ENCODE measurements around the gene GET4.

DNA sequence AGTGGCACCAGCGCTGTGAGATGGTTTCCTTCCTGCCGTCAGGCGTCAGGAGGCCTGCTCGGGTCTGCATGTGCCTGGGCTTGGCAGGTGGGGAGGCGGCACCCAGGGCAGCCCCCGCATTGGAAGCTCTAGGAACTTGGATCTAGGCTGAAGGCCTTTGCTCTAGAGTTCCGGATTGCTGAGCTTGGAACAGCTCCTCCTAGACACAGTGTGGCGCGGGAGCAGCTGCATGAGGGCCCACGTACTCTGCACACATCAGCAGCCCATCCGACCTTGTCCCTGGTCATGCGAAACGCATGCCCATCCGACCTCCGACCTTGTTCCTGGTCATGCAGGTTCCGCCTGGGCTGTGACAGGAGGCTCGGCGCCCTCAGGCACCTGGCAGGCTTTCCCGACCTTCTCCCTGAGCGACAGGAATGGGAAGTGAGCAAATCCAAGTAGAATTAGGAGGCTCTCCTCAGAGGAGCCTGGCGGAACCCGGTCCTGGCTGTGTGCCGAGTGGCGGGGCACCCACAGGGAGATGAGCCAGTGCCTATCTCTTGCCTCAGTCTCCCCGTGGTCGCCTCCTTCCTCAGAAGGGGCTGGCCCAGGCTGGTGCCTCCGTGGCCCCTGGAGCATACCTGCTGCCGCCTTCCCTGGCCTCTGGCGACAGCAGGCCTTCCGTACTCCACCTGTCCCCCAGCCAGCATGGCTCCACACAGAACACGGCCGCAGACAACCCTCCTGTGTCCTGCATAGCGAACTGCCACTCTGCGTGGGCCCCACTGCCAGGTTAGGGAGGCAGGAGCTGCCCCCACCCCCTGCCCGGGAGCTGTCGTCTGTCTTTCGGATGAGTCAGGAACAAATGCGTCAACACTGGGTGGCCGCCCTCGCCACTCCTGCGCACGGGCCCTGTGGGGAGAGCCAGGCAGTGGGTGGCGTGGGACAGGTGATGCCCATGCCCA lies 12.0 kb downstream of the GET4 start:
- TF ChIP-seq, protein P1, sequence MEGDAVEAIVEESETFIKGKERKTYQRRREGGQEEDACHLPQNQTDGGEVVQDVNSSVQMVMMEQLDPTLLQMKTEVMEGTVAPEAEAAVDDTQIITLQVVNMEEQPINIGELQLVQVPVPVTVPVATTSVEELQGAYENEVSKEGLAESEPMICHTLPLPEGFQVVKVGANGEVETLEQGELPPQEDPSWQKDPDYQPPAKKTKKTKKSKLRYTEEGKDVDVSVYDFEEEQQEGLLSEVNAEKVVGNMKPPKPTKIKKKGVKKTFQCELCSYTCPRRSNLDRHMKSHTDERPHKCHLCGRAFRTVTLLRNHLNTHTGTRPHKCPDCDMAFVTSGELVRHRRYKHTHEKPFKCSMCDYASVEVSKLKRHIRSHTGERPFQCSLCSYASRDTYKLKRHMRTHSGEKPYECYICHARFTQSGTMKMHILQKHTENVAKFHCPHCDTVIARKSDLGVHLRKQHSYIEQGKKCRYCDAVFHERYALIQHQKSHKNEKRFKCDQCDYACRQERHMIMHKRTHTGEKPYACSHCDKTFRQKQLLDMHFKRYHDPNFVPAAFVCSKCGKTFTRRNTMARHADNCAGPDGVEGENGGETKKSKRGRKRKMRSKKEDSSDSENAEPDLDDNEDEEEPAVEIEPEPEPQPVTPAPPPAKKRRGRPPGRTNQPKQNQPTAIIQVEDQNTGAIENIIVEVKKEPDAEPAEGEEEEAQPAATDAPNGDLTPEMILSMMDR (IDR thresholded peaks at IDR 0.05; ENCODE audit: low read depth, low read length), result no peak
- TF ChIP-seq MYC (IDR thresholded peaks at IDR 0.05; ENCODE audit: low read depth, low read length), result no peak
- TF ChIP-seq, protein P2, sequence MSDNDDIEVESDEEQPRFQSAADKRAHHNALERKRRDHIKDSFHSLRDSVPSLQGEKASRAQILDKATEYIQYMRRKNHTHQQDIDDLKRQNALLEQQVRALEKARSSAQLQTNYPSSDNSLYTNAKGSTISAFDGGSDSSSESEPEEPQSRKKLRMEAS (IDR thresholded peaks at IDR 0.05; ENCODE audit: low read depth, low read length), result no peak
